Measurements from ENCODE around the gene POLR1B.
"Not testable (repeated sequence)": the region's sequence is repeated elsewhere in the genome, so short reads cannot be mapped to it uniquely, and the experiment has no call there.

The POLR1B gene

GRCh38 chr2:112603731-112604130, 61.5 kb downstream of the POLR1B start:
- no peak overlapping the region for H3K27ac ChIP-seq
- TF ChIP-seq CTCF (IDR thresholded peaks at IDR 0.05) (no peak), ZFX (IDR thresholded peaks at IDR 0.05; ENCODE audit: borderline replicate concordance) (no peak)

GRCh38 chr2:112604952-112605351, 62.7 kb downstream of the POLR1B start:
- no peak overlapping the region for H3K27ac ChIP-seq

GRCh38 chr2:112605926-112606325, 63.7 kb downstream of the POLR1B start:
- H3K27ac ChIP-seq: no peak overlapping the region
- TF ChIP-seq ZFX (IDR thresholded peaks at IDR 0.05; ENCODE audit: borderline replicate concordance) (no peak), CTCF (IDR thresholded peaks at IDR 0.05) (no peak)

More at GRCh38 chr2:112604952-112605351, 62.7 kb downstream of the POLR1B start:
- no peak for TF ChIP-seq CTCF (IDR thresholded peaks at IDR 0.05)

- H3K27ac ChIP-seq: no peak overlapping the region
- TF ChIP-seq CTCF (IDR thresholded peaks at IDR 0.05) (no peak), ZFX (IDR thresholded peaks at IDR 0.05; ENCODE audit: borderline replicate concordance) (no peak)
These were observed 64.3 kb downstream of the POLR1B start for GRCh38 chr2:112606547-112606946.

GRCh38 chr2:112607680-112608438, 65.6 kb downstream of the POLR1B start:
- TF ChIP-seq CTCF (IDR thresholded peaks at IDR 0.05): no peak
- TF ChIP-seq ZFX (IDR thresholded peaks at IDR 0.05; ENCODE audit: borderline replicate concordance): no peak
- no peak overlapping the region for H3K27ac ChIP-seq

GRCh38 chr2:112609320-112609719, 67.1 kb downstream of the POLR1B start:
- H3K27ac ChIP-seq: not testable (repeated sequence)

- H3K27ac ChIP-seq: not testable (repeated sequence)
These were observed 70.0 kb downstream of the POLR1B start for GRCh38 chr2:112612283-112612682.

- no peak overlapping the region for H3K27ac ChIP-seq
- TF ChIP-seq CTCF (IDR thresholded peaks at IDR 0.05) (no peak), ZFX (IDR thresholded peaks at IDR 0.05; ENCODE audit: borderline replicate concordance) (no peak)
These were observed 72.1 kb downstream of the POLR1B start for GRCh38 chr2:112614201-112614840.
